Activated T-cell treated with anti-CD3 and anti-CD28 coated beads for 24 hours (primary cell): ENCODE measurements around the gene LGI4.

Source experiments
- DNase-seq: peaks from one replicate; pipeline ENCODE4 v3.0.0-alpha.2; 2020; ENCODE audit warnings: low read depth

Gene LGI4

GRCh38 chr19:35134601-35135242 lies at the start of gene LGI4:
TSS of gene LGI4 (minus strand) at chr19:35135059. CDS start at chr19:35134680, 379 bp downstream.
- no peak for DNase-seq

- no peak for DNase-seq
Observed at GRCh38 chr19:35184267-35184666, 49.4 kb upstream of the LGI4 start.

GRCh38 chr19:35181387-35181786 lies 46.5 kb upstream of the LGI4 start:
- DNase-seq = no peak

DNA sequence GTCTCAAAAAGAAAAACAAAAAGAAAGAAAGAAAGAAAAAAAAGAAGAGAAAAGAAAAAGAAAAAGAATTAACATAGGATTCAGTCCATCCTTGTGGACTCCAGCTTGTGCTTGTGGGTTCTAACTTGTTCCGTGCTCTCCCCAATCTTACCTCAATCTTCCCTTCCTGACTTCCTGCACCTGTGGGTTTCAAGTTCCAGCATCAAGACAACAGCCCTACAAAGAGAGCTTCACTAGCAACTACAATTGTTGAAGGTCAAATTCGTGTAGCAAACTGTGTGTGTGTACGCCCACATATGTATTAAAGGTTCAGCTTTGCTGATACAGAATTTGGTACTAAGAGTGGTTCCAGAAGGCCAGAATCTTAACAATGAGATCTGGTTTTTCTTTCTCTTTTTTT lies 45.0 kb upstream of the LGI4 start:
- DNase-seq = no peak

DNA sequence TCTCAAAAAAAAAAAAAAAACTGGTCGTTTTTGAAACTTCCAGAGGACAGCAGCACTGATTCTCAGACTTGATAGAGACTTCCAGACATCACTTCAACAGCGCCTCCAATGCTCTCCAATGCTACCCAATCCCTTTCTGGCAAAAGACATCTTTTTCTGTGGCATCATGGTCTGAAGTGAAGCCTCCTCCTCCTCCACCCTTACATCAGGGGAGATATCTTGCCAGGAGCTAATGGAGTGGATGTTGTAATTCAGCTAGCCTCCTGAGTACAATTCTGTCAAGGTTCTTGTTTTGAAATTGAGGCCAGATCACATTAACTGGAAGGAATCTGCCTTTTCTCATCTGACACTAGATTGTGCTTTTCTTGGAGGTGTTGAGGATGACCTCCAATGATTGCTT lies 43.8 kb upstream of the LGI4 start:
- DNase-seq = no peak

DNA sequence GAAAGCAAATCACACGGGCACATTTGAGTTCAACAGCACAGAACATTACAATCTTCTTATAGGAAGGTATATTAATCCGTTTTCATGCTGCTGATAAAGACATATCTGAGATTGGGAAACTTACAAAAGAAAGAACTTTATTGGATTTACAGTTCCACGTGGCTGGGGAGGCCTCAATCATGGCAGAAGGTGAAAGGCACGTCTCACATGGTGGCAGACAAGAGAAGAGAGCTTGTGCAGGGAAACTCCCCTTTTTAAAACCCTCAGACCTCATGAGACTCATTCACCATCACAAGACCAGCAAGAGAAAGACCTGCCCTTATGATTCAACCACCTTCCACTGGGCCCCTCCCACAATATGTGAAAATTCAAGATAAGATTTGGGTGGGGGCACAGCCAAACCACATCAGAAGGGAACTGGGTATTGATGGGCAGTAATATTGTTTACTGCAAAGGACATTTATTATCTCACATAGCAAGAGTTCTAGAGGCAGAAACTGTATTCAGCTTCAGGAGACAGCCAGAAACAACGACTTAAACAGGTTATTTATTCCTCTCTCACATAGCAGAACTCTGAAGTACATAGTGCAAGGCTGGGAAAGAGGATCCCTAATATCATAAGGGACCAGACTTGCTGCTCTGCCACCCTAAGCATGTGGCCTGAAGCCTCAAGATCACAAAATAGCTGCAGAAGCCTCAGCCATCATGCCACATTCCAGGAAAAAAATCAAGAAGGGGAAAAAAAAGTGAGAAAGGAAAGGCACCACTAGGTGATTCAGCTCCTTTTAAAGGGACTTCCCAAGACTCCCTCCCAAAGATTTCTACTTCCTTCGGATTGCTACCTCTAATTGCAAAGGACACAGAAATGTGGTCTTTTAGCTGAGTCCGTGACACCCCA lies 42.8 kb upstream of the LGI4 start:
- no peak for DNase-seq

GRCh38 chr19:35176181-35176570 lies 41.3 kb upstream of the LGI4 start:
- DNase-seq = no peak

DNA sequence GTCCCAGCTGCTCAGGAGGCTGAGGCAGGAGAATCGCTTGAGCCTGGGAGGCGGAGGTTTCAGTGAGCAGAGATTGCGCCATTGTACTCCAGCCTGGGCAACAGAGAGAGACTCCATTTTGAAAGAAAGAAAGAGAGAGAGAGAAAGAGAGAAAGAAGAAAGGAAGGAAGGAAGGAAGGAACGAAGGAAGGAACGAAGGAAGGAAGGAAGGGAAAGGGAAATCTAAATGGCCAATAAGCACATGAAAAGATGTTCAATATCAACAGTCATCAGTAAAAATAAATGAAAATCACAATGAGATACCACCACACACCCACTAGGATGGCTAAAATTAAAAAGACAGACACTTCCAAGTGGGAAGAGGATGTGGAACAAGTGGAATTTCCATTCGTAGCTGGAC lies 39.4 kb upstream of the LGI4 start:
- DNase-seq = no peak

DNA sequence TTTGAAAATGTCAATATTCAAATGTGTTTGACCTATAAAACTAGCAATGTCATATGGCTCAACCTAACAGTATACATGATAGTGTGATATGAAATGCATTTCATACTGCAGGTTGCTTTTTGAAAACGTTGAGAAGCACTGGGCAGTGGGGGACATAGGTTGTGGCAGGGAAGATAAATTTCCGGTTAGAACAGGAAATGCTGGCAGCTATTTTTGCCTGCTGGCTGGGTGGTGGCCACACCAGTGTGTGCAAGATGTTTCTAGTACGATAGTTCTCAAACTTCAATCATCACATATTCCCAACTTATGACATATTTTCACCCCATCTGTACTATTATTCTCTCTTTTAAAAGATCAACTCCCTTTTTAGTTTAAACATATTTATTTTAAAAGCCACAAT lies 36.9 kb upstream of the LGI4 start:
- DNase-seq = no peak

GRCh38 chr19:35170359-35171061 lies 35.7 kb upstream of the LGI4 start:
- DNase-seq = no peak

DNA sequence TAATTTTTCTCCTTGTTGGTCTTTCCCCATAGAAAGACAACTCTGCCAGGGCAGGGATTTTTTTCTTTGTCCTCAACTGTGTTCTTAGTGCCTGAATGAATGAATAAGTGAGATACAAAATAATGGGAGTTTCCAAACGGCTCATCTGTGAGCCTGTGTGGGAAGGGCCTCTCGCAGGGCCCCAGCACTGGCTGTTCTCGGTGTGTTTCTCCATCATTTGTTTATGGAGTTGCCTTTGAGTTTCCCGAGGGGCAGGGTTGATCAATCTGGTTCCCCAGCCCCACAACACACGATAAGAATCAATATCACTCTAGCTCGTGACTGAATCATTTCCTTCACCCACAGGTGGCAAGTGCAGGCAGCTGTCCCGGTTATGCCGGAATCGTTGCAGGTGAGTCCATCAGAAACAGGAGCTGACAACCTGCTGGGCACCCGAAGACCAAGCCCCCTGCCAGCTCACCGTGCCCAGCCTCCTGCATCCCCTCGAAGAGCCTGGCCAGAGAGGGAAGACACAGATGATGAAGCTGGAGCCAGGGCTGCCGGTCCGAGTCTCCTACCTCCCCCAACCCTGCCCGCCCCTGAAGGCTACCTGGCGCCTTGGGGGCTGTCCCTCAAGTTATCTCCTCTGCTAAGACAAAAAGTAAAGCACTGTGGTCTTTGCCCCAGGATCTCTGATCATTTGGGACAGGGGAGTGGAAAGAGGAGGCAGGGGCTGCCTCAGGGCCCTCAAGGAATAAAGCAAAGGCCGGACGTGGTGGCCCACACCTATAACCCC lies 34.5 kb upstream of the LGI4 start:
- no peak for DNase-seq

- no peak for DNase-seq
Observed at GRCh38 chr19:35168196-35168595, 33.3 kb upstream of the LGI4 start.

DNA sequence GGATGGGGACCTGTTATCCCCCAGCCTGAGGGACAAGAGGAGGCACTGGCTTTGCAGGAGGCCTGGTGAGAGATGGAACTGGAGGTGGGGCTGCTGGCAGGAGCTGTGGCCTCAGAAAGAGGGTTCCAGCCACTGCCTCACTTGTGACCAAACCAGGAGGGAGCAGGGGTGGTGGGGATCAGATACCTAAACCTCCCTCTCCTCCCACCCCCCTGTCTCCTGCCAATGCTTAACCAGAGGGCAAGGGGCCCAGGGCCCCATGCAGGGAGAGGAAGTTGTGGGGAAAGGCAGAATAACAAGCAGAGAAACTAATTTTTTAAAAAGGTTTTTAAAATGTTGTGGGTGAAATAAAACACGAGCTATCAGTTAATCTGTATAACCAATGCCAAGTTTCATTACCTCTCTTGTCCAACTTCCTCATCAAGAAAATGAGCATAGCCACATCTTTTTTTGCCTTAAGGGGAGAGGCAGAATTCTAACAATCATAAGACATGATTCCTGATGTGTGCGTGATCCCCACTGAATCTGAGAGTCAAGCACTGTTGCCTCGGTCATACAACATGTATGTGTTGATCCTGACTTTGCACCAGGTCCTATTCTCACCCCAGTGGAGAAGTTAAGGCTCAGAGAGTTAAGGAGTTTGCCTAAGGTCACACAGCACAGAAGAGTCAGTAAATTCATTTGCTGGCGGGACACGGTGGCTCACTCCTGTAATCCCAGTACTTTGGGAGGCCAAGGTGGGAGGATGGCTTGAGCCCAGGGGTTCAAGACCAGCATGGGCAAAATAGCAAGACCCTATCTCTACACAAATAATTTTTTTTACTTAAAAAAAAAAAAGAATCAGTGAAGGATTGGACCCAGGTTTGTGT lies 32.6 kb upstream of the LGI4 start:
- no peak for DNase-seq

DNA sequence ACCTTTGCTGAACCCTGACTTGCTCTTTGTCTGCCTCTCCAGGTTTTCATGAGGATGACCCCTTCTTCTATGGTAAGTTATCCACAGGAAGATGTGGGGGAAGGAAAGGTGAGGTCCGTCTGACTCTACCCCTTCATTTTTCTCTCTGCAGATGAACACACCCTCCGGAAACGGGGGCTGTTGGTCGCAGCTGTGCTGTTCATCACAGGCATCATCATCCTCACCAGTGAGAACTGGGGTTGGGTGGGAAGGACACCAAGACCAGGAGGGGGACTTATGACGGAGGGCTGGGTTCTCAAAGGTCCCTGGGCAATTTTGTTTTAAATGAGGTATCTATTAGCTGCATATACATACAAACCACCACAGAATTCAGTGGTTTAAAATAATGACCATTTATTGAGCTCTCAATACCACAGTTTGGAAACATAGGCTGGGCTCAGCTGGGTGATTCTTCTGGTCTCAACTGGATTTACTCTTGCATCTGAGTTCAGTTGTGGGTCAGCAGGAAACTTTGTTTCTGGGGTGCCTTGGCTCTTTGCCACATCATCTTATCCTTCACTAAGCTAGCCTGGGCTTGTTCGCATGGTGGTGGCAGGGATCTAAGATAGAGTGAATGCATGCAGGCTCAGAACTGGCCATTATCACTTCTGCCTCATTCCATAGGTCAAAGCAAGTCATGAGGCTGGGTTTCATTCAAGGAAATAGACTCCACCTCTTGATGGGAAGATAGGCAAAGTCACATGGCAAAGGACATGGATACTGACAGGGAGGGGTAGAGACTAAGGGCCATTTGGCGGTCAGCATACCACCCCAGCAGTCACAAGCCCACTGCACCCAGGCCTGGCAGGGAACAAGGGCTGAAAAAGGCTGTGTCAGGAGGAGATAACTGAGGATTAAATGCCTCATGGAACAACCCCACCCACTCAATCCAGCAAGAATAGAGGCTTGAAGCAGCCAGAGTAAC lies 31.5 kb upstream of the LGI4 start:
- no peak for DNase-seq

DNA sequence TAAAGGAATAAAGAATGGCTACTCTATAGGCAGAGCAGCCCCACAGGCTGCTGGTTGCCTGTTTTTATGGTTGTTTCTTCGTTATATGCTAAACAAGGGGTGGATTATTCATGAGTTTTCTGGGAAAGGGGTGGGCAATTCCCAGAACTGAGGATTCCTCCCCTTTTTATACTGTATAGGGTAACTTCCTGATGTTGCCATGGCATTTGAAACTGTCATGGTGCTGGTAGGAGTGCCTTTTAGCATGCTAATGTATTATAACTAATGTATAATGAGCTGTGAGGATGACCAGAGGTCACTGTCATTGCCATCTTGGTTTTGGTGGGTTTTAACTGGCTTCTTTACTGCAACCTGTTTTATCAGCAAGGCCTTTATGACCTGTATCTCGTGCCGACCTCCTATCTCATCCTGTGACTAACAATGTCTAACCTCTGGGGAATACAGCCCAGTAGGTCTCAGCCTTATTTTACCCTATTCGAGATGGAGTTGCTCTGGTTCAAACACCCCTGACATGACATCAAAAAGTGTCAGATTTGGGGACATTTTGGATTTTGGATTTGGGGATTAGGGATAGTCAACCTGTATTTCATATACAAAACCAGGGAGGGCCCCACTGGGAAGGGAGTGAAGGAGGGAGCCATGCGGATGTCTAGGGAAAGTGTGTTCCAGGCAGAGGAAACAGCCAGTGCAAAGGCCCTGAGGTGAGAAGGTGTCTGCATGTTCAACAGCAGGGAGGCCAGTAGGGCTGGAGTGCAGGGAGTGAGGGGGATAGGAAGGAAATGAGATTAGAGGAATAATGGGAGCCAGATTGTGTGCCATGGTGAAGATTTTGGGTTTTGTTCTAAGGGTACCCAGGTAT lies 30.6 kb upstream of the LGI4 start:
- DNase-seq = no peak

- no peak for DNase-seq
Observed at GRCh38 chr19:35164418-35164817, 29.6 kb upstream of the LGI4 start.

GRCh38 chr19:35162471-35163326 lies 27.8 kb upstream of the LGI4 start:
- no peak for DNase-seq

DNA sequence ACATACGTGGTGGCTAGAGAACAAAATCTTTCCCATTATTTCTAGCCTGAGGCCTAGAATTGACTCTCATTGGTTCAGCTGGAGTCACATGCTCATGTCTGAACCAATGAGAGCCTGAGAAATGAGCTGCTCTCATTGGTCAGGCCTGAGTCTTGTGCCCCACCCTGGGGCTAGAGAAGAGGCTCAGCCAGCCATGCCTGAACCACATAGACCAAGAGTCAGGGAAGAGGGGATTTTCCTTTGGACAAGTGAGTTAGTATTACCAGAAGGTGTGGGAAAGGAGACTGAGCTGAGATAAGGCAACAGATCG lies 26.5 kb upstream of the LGI4 start:
- DNase-seq = no peak
